SK-N-SH (cell line): ENCODE measurements around the gene GNAI3.

Experiments used
- CTCF ChIP-seq: fragments of 200-600 bp; sonication (generic); IDR thresholded peaks from 2 replicates; pipeline ENCODE4 v1.6.1; 2017; ENCODE audit warnings: antibody characterized with exemption, mild to moderate bottlenecking, moderate library complexity
- MAX ChIP-seq: IDR thresholded peaks from 2 replicates; pipeline ENCODE4 v1.4.0; 2012; ENCODE audit warnings: low read depth
- PBX3 ChIP-seq: IDR thresholded peaks from 2 replicates; pipeline ENCODE4; 2012
- POLR2AphosphoS5 ChIP-seq: IDR thresholded peaks from 2 replicates; pipeline ENCODE4 v1.6.1; 2012; ENCODE audit warnings: low read depth, low read length
- REST ChIP-seq: IDR thresholded peaks from 2 replicates; pipeline ENCODE4 v1.6.1; 2012; ENCODE audit warnings: mild to moderate bottlenecking, low read depth, low read length, moderate library complexity
- TAF1 ChIP-seq: IDR thresholded peaks from 2 replicates; pipeline ENCODE4 v1.6.1; 2012; ENCODE audit warnings: low read depth, mild to moderate bottlenecking, low read length, moderate library complexity, borderline replicate concordance
- USF1 ChIP-seq: IDR thresholded peaks from 2 replicates; pipeline ENCODE4 v1.4.0; 2012; ENCODE audit warnings: low read depth, borderline replicate concordance
- YY1 ChIP-seq: IDR thresholded peaks from 2 replicates; pipeline ENCODE4 v1.4.0; 2012; ENCODE audit warnings: low read depth, mild to moderate bottlenecking

GRCh38 chr1:109630898-109631512, 82.6 kb downstream of the GNAI3 start:
- TF ChIP-seq TAF1 (no peak), CTCF (no peak), MAX (no peak), REST (no peak), POLR2AphosphoS5 (no peak), PBX3 (no peak), USF1 (no peak), YY1 (no peak)
